Panc1 (cell line): ENCODE data around the gene RFC2. TPM values are rescaled to one million over a fixed set of nuclear protein-coding genes. Genes with fewer than 3 reads are reported as not detected.
A peak's percentile ranks its signal among the peaks of the same experiment; 100 is the strongest.

Experiments used
- ATAC-seq: fragments of 200-7000 bp; cut with Tn5 transposase; 2 replicates; pipeline ENCODE4 v1.9.1; 2020; ENCODE audit warnings: mild to moderate bottlenecking, moderate library complexity
- BruUV-seq: library from RNA; stranded (reverse); fragments of 400-500 nt; replicated peaks from 2 replicates; lab custom pipeline; 2021; lab: Mats Ljungman, UMichigan
- CTCF ChIA-PET: fragments of 300-600 bp; sonication (Branson Sonifier 250); formaldehyde crosslinking; loops from one replicate; lab custom pipeline; 2022; ENCODE audit warnings: antibody characterized with exemption; lab: Charles Lee
- POLR2A ChIA-PET: fragments of 300-600 bp; sonication (Branson Sonifier 250); formaldehyde crosslinking; loops from one replicate; lab custom pipeline; 2022; ENCODE audit warnings: antibody characterized with exemption; lab: Charles Lee
- DNase-seq: peaks from one replicate; pipeline ENCODE4 v3.0.0-alpha.2; 2010; ENCODE audit warnings: low read depth, low spot score
- H3K27ac ChIP-seq: 2 replicates; pipeline ENCODE4 v1.5.1; 2011; ENCODE audit warnings: mild to moderate bottlenecking, low read length, inconsistent platforms
- H3K27me3 ChIP-seq: fragments of 200-500 bp; sonication (Bioruptor generic); 2 replicates; pipeline ENCODE4 v1.6.0; 2014; ENCODE audit warnings: low read length, inconsistent platforms; ENCODE audit not compliant: control insufficient read depth, insufficient read depth
- H3K36me3 ChIP-seq: fragments of 200-500 bp; sonication (Bioruptor generic); 2 replicates; pipeline ENCODE4 v1.5.1; 2014; ENCODE audit warnings: inconsistent platforms, mild to moderate bottlenecking, low read length, moderate library complexity; ENCODE audit not compliant: control insufficient read depth, insufficient read depth
- H3K4me1 ChIP-seq: 2 replicates; pipeline ENCODE4 v1.5.1; 2011; ENCODE audit warnings: inconsistent platforms, mild to moderate bottlenecking, low read length, moderate library complexity; ENCODE audit not compliant: control insufficient read depth, insufficient read depth
- H3K4me3 ChIP-seq, 2 experiments: 2 replicates each; pipeline ENCODE4 v1.5.1; 2011 to 2012; ENCODE audit warnings: low read depth in 2 of 2, low read length in 2 of 2, mild to moderate bottlenecking in 2 of 2, inconsistent platforms in 1 of 2, moderate library complexity in 1 of 2
- H3K9me3 ChIP-seq: fragments of 200-500 bp; sonication (Bioruptor generic); 2 replicates; pipeline ENCODE4 v1.5.1; 2014; ENCODE audit warnings: low read depth, mild to moderate bottlenecking, inconsistent platforms, low read length, moderate library complexity; ENCODE audit not compliant: control insufficient read depth, insufficient read depth
- POLR2AphosphoS5 ChIP-seq: IDR thresholded peaks from 2 replicates; pipeline ENCODE4 v1.6.1; 2012; ENCODE audit warnings: mild to moderate bottlenecking, low read depth, low read length, moderate library complexity
- REST ChIP-seq, 2 experiments: IDR thresholded peaks; 2 replicates each; pipeline ENCODE4 v1.6.1; 2011 to 2012; ENCODE audit warnings: low read depth in 2 of 2, control low read depth in 1 of 2, low read length in 1 of 2, mild to moderate bottlenecking in 1 of 2, moderate library complexity in 1 of 2; ENCODE audit not compliant: insufficient read depth in 1 of 2
- SIN3A ChIP-seq: IDR thresholded peaks from 2 replicates; pipeline ENCODE4 v1.6.1; 2012; ENCODE audit warnings: low read depth, mild to moderate bottlenecking, low read length, moderate library complexity, borderline replicate concordance; ENCODE audit not compliant: insufficient read depth
- TCF7L2 ChIP-seq: IDR thresholded peaks from 2 replicates; pipeline ENCODE4 v1.6.1; 2011; ENCODE audit warnings: mild to moderate bottlenecking, low read depth, low read length, inconsistent platforms
- in situ Hi-C: cut with HindIII; loops from 2 replicates; pipeline ENCODE4 v1.10.0; 2016; ENCODE audit warnings: low sequenced_read_pairs, low pct_unique_long_range_greater_than_20kb
- intact Hi-C: fragments of 100-400 bp; cut with micrococcal nuclease; formaldehyde crosslinking; loops from one replicate; pipeline ENCODE4 v1.10.0; 2022; ENCODE audit not compliant: unreplicated experiment
- total RNA-seq: library from RNA; stranded (reverse); gene quantifications from one replicate; pipeline ENCODE4 v1.2.1, GENCODE V29; 2021; ENCODE audit not compliant: unreplicated experiment
- TF ChIP-seq, protein P1 (sequence below): fragments of 450-650 bp; IDR thresholded peaks from 2 replicates; pipeline ENCODE4 v1.5.1; 2017; ENCODE audit warnings: mild to moderate bottlenecking

Gene RFC2
- total RNA-seq, 1 experiment from 2014 or later: 56.2 TPM

DNA sequence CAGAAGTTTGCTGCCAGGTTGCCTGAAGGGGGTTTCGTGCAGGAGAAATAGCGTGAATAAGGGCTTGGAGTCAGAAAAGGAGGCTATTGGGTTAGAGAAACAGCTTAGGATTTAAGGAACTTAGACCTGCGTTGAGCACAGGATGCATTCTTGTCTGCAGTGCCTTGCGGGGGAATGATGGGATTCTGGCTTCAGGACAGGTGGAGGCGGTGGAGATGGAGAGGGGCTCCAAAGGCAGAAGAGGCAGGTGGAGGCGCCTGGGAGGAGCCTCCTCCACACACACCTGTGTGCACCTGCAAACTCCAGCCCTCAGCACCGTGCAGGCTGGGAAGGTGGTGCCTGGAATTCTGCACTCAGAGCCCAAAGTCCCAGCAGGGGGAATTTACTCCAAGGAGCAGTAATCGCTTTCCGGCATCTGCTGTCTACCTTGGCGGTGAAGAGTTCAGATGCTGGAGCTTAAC, 36.8 kb upstream of the RFC2 start:
- TF ChIP-seq REST (IDR thresholded peaks at IDR 0.05; ENCODE audit: insufficient read depth in 1 of 2, low read depth in 2 of 2, low read length in 1 of 2): no peak
- TF ChIP-seq POLR2AphosphoS5: no peak
- TF ChIP-seq TCF7L2: no peak
- TF ChIP-seq, protein P1, sequence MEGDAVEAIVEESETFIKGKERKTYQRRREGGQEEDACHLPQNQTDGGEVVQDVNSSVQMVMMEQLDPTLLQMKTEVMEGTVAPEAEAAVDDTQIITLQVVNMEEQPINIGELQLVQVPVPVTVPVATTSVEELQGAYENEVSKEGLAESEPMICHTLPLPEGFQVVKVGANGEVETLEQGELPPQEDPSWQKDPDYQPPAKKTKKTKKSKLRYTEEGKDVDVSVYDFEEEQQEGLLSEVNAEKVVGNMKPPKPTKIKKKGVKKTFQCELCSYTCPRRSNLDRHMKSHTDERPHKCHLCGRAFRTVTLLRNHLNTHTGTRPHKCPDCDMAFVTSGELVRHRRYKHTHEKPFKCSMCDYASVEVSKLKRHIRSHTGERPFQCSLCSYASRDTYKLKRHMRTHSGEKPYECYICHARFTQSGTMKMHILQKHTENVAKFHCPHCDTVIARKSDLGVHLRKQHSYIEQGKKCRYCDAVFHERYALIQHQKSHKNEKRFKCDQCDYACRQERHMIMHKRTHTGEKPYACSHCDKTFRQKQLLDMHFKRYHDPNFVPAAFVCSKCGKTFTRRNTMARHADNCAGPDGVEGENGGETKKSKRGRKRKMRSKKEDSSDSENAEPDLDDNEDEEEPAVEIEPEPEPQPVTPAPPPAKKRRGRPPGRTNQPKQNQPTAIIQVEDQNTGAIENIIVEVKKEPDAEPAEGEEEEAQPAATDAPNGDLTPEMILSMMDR: no peak
- no peak for TF ChIP-seq SIN3A
- Histone ChIP-seq H3K36me3 (no peaks in the 10 kb centered on the region), H3K4me3 (peak overlapping the region; percentile 74 to 84), H3K27me3 (no peaks in the 10 kb centered on the region), H3K4me1 (peaks cover 51% of the 10 kb centered on the region), H3K27ac (no peak overlapping the region), H3K9me3 (no peaks in the 10 kb centered on the region)
- no peak for DNase-seq
- POLR2A ChIA-PET: no interaction called here
- intact Hi-C loops: no loop called here
- in situ Hi-C loops: no loop called here
- no peak for ATAC-seq
- TSS peak; percentile 55 for BruUV-seq
- CTCF ChIA-PET: no interaction called here

DNA sequence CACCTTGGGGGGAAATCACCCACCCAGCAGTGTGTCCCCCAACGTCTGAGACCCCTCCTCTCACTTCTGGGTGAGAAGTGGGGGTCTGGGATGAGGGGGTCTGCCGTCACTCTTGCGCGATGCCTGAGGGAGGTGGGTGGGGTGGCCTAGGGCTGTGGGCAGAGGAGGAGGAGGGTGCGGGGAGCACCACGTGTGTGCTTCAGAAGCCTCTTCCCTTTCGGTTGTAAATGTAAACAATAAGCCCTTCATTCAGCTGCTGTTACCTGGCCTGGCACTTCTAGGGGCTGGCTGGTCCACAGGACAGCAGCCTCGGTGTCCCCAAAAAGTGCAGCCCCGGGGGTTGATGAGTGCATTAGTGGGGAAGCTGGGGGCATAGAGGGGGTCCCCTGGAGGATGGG, 36.4 kb upstream of the RFC2 start:
- TF ChIP-seq REST (IDR thresholded peaks at IDR 0.05; ENCODE audit: insufficient read depth in 1 of 2, low read depth in 2 of 2, low read length in 1 of 2) (no peak), POLR2AphosphoS5 (no peak), TCF7L2 (no peak), SIN3A (no peak)
- TF ChIP-seq, protein P1: no peak
- H3K27ac ChIP-seq: peak overlapping the region; percentile 78
- ChIA-PET CTCF (no interaction called here), POLR2A (no interaction called here)
- H3K4me1 ChIP-seq: peaks cover 52% of the 10 kb centered on the region
- H3K36me3 ChIP-seq: no peaks in the 10 kb centered on the region
- no peaks in the 10 kb centered on the region for H3K9me3 ChIP-seq
- in situ Hi-C loops: no loop called here
- no peaks in the 10 kb centered on the region for H3K27me3 ChIP-seq
- peak overlapping the region; percentile 74 to 84 for H3K4me3 ChIP-seq
- intact Hi-C loops: no loop called here
- no peak for ATAC-seq
- DNase-seq: no peak
- BruUV-seq: no TSS peak
